Fibroblast of lung (primary cell): ENCODE data around the gene TATDN2. TPM values are rescaled to one million over a fixed set of nuclear protein-coding genes. Genes with fewer than 3 reads are reported as not detected.

ENCODE experiments used
- DNase-seq, 2 donors: peaks; one replicate each; pipeline versions ENCODE4 v3.0.0 to v3.0.0-alpha.2; 2010; ENCODE audit warnings: low read depth in 2 of 2
- H2AFZ ChIP-seq: 2 replicates; pipeline ENCODE4 v1.5.1; 2012; ENCODE audit warnings: low read length, control low read depth, inconsistent platforms
- H3K27ac ChIP-seq: 2 replicates; pipeline ENCODE4 v1.5.1; 2011; ENCODE audit warnings: low read length, control low read depth; ENCODE audit not compliant: insufficient read depth
- H3K27me3 ChIP-seq: 2 replicates; pipeline ENCODE4 v1.5.1; 2011; ENCODE audit warnings: mild to moderate bottlenecking, low read length; ENCODE audit not compliant: control insufficient read depth, insufficient read depth
- H3K36me3 ChIP-seq: 2 replicates; pipeline ENCODE4 v1.5.1; 2011; ENCODE audit warnings: low read length; ENCODE audit not compliant: control insufficient read depth, insufficient read depth
- H3K4me1 ChIP-seq: 2 replicates; pipeline ENCODE4 v1.5.1; 2011; ENCODE audit warnings: low read length; ENCODE audit not compliant: control insufficient read depth, insufficient read depth; ENCODE audit errors: extremely low read depth
- H3K4me2 ChIP-seq: 2 replicates; pipeline ENCODE4 v1.5.1; 2011; ENCODE audit warnings: low read length, control low read depth; ENCODE audit not compliant: insufficient read depth; ENCODE audit errors: extremely low read depth
- H3K4me3 ChIP-seq, 4 experiments: fragments of 200-600 bp in 1 of 4; sonication (generic) in 1 of 4; replicated peaks in 1 of 4; 2 replicates each; pipeline ENCODE4 v1.5.1; 2011 to 2016; ENCODE audit warnings: low read length in 4 of 4, low read depth in 3 of 4, mild to moderate bottlenecking in 3 of 4, control low read depth in 2 of 4, inconsistent platforms in 1 of 4, mixed read lengths in 1 of 4; ENCODE audit not compliant: insufficient read depth in 1 of 4; ENCODE audit errors: control extremely low read depth in 1 of 4
- H3K79me2 ChIP-seq: 2 replicates; pipeline ENCODE4 v1.5.1; 2012; ENCODE audit warnings: mild to moderate bottlenecking, low read length, inconsistent platforms; ENCODE audit not compliant: control insufficient read depth, insufficient read depth
- H3K9ac ChIP-seq: 2 replicates; pipeline ENCODE4 v1.5.1; 2011; ENCODE audit warnings: mild to moderate bottlenecking, low read length, control low read depth; ENCODE audit not compliant: insufficient read depth
- H3K9me3 ChIP-seq: 2 replicates; pipeline ENCODE4 v1.5.1; 2012; ENCODE audit warnings: low read depth, low read length; ENCODE audit not compliant: control insufficient read depth, insufficient read depth
- H4K20me1 ChIP-seq: 2 replicates; pipeline ENCODE4 v1.5.1; 2011; ENCODE audit warnings: low read length; ENCODE audit not compliant: control insufficient read depth, insufficient read depth; ENCODE audit errors: extremely low read depth
- CTCF ChIP-seq, 2 donors: IDR thresholded peaks in 1 of 2; conservative IDR thresholded peaks in 1 of 2; 1 replicate in 1 of 2; 2 replicates in 1 of 2; pipeline ENCODE4 v1.5.1; 2011 to 2012; ENCODE audit warnings: low read length in 2 of 2, control low read depth in 1 of 2, inconsistent platforms in 1 of 2, low read depth in 1 of 2, mild to moderate bottlenecking in 1 of 2
- EZH2 ChIP-seq: IDR thresholded peaks from 2 replicates; pipeline ENCODE4 v1.5.1; 2012; ENCODE audit warnings: low read length, control low read depth, mild to moderate bottlenecking; ENCODE audit errors: missing control alignments
- polyA plus RNA-seq, 2 donors: library from polyadenylated mRNA; depleted of rRNA in 1 of 2; stranded (reverse) in 1 of 2; unstranded in 1 of 2; fragments of >200 nt; gene quantifications; 2 replicates each; pipeline ENCODE4 v1.2.1, GENCODE V29; 2011 to 2012; ENCODE audit warnings: missing spikeins in 1 of 2
- total RNA-seq: library from RNA; depleted of rRNA; stranded (reverse); fragments of >200 nt; gene quantifications from 2 replicates; pipeline ENCODE4 v1.2.1, GENCODE V29; 2014

Gene TATDN2
- total and polyA plus RNA-seq, 2 donors (not counting 1 experiment from before 2014, with no cell fraction given), result 12.4 to 16.5 TPM

DNA sequence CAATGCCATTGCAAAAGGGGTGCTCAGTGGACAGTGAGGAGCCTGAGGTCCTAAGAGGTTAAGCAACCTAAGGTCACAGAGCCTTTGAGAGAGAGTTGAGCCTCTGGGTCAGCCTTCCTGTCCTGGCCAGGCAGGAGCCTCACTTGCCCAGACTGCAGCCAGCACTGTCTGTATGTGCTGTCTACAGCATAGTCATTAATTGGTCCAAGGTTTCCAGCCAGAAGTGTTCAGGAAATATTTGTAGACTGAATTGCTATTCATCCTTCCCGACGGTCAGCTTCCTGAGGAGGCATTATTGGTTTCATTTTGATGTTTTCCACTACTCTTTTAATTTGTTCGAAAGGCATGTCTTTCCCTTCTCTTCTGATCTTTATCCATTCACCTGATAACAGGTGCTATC lies 64.6 kb downstream of the TATDN2 start:
- no peaks in the 10 kb centered on the region for H3K9me3 ChIP-seq
- H3K4me2 ChIP-seq, result no peak overlapping the region
- no peak overlapping the region for H3K27ac ChIP-seq
- no peak overlapping the region for H3K4me3 ChIP-seq
- peaks cover 6% of the 10 kb centered on the region for H3K4me1 ChIP-seq
- H3K36me3 ChIP-seq, result peaks cover 36% of the 10 kb centered on the region
- DNase-seq, result no peak
- no peak overlapping the region for H3K9ac ChIP-seq
- no peaks in the 10 kb centered on the region for H4K20me1 ChIP-seq
- TF ChIP-seq CTCF (conservative IDR thresholded peaks at IDR 0.05 in 1 of 2, IDR thresholded peaks at IDR 0.05 in 1 of 2; ENCODE audit: low read depth in 1 of 2, low read length in 2 of 2), result no peak
- TF ChIP-seq EZH2, result no peak
- peaks cover 10% of the 10 kb centered on the region for H3K79me2 ChIP-seq
- no peak overlapping the region for H2AFZ ChIP-seq
- H3K27me3 ChIP-seq, result no peaks in the 10 kb centered on the region

DNA sequence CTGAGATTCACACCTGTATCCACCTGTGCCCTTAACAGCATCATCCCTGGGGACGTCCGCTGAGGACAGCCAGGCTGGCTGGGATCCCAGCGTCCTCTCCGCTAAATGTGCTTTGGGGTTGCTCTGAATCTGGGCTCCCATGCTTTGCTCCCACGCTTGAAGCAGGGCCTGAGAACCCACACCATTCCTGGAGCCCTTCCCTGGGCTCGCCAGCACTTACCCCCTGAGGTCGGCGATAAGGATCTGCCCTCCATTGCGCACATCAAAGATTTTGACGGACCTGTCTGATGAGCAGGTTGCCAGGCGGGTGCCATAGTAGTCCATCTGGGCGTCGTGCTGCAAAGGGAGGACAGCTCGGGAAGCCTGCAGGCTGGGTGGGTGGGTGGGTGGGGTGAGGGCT lies 66.8 kb downstream of the TATDN2 start:
- Histone ChIP-seq H3K27ac (no peak overlapping the region), H3K27me3 (no peaks in the 10 kb centered on the region), H4K20me1 (no peaks in the 10 kb centered on the region), H3K9ac (no peak overlapping the region), H2AFZ (no peak overlapping the region), H3K9me3 (no peaks in the 10 kb centered on the region), H3K79me2 (peaks cover 32% of the 10 kb centered on the region), H3K4me1 (peaks cover 10% of the 10 kb centered on the region), H3K4me3 (no peak overlapping the region), H3K36me3 (peaks cover 40% of the 10 kb centered on the region), H3K4me2 (no peak overlapping the region)
- no peak for TF ChIP-seq CTCF (conservative IDR thresholded peaks at IDR 0.05 in 1 of 2, IDR thresholded peaks at IDR 0.05 in 1 of 2; ENCODE audit: low read depth in 1 of 2, low read length in 2 of 2)
- TF ChIP-seq EZH2, result no peak
- no peak for DNase-seq

GRCh38 chr3:10315771-10316344 lies 67.6 kb downstream of the TATDN2 start:
- Histone ChIP-seq H3K9ac (no peak overlapping the region), H3K79me2 (peaks cover 39% of the 10 kb centered on the region), H3K9me3 (no peaks in the 10 kb centered on the region), H4K20me1 (no peaks in the 10 kb centered on the region), H3K27me3 (no peaks in the 10 kb centered on the region), H2AFZ (no peak overlapping the region), H3K36me3 (peaks cover 40% of the 10 kb centered on the region), H3K27ac (no peak overlapping the region), H3K4me1 (peaks cover 10% of the 10 kb centered on the region), H3K4me3 (no peak overlapping the region), H3K4me2 (no peak overlapping the region)
- TF ChIP-seq CTCF (conservative IDR thresholded peaks at IDR 0.05 in 1 of 2, IDR thresholded peaks at IDR 0.05 in 1 of 2; ENCODE audit: low read depth in 1 of 2, low read length in 2 of 2) (no peak), EZH2 (no peak)
- DNase-seq, result no peak
